Muscle layer of duodenum (tissue), 2 donors: ENCODE results near the gene TP73.

ENCODE experiments used
- H3K27ac ChIP-seq: one replicate; pipeline ENCODE4 v1.7.0; 2013; ENCODE audit warnings: mild to moderate bottlenecking, low read length
- H3K27me3 ChIP-seq: one replicate; pipeline ENCODE4 v1.7.0; 2013; ENCODE audit warnings: low read depth, mild to moderate bottlenecking, control low read depth, low read length
- H3K36me3 ChIP-seq, 2 donors: one replicate each; pipeline ENCODE4 v1.7.0; 2013; ENCODE audit warnings: low read length in 2 of 2, control low read depth in 1 of 2, mild to moderate bottlenecking in 1 of 2; ENCODE audit not compliant: insufficient read depth in 2 of 2, control insufficient read depth in 1 of 2
- H3K4me1 ChIP-seq, 2 donors: one replicate each; pipeline ENCODE4 v1.7.0; 2013; ENCODE audit warnings: low read length in 2 of 2, mild to moderate bottlenecking in 2 of 2, control low read depth in 1 of 2, moderate library complexity in 1 of 2; ENCODE audit not compliant: insufficient read depth in 2 of 2, control insufficient read depth in 1 of 2
- H3K4me3 ChIP-seq, 2 donors: one replicate each; pipeline ENCODE4 v1.7.0; 2013; ENCODE audit warnings: low read length in 2 of 2, low read depth in 1 of 2, mild to moderate bottlenecking in 1 of 2
- H3K9me3 ChIP-seq, 2 donors: one replicate each; pipeline ENCODE4 v1.7.0; 2013; ENCODE audit warnings: low read length in 2 of 2, control low read depth in 1 of 2, mild to moderate bottlenecking in 1 of 2; ENCODE audit not compliant: control insufficient read depth in 1 of 2
- donor health status: healthy.

TP73 gene

GRCh38 chr1:3651930-3652547, at the start of gene TP73:
TP73 (plus strand) TSS chr1:3652516; CDS start chr1:3682366, 29,850 bp downstream.
- H3K27ac ChIP-seq, result no peak within 1 kb of the TSS
- peak within 1 kb of the TSS in 1 of 2 donors; percentile 55 for H3K4me3 ChIP-seq
- peaks cover 10 to 45% of the 10 kb centered on the region in 2 donors for H3K4me1 ChIP-seq

GRCh38 chr1:3603156-3603555, 49.2 kb upstream of the TP73 start:
- H3K27ac ChIP-seq, result no peak overlapping the region
- no peaks in the 10 kb centered on the region for H3K36me3 ChIP-seq
- peaks cover 0 to 12% of the 10 kb centered on the region in 2 donors for H3K4me1 ChIP-seq
- no peak overlapping the region for H3K4me3 ChIP-seq
- H3K27me3 ChIP-seq, result no peaks in the 10 kb centered on the region
- H3K9me3 ChIP-seq, result no peaks in the 10 kb centered on the region

More at GRCh38 chr1:3651930-3652547, at the start of gene TP73:
- Histone ChIP-seq H3K27me3 (peaks cover 24% of the 10 kb centered on the region), H3K9me3 (no peaks in the 10 kb centered on the region), H3K36me3 (peaks cover 0 to 6% of the 10 kb centered on the region in 2 donors)

GRCh38 chr1:3603571-3604467, 48.5 kb upstream of the TP73 start:
- Histone ChIP-seq H3K4me1 (peaks cover 0 to 6% of the 10 kb centered on the region in 2 donors), H3K36me3 (no peaks in the 10 kb centered on the region), H3K27me3 (no peaks in the 10 kb centered on the region), H3K4me3 (no peak overlapping the region), H3K9me3 (no peaks in the 10 kb centered on the region), H3K27ac (no peak overlapping the region)

GRCh38 chr1:3604468-3604974, 47.8 kb upstream of the TP73 start:
- H3K4me3 ChIP-seq, result no peak overlapping the region
- no peaks in the 10 kb centered on the region for H3K27me3 ChIP-seq
- H3K27ac ChIP-seq, result no peak overlapping the region
- peaks cover 0 to 5% of the 10 kb centered on the region in 2 donors for H3K4me1 ChIP-seq
- no peaks in the 10 kb centered on the region for H3K36me3 ChIP-seq
- no peaks in the 10 kb centered on the region for H3K9me3 ChIP-seq

GRCh38 chr1:3604997-3605823, 47.1 kb upstream of the TP73 start:
- H3K4me3 ChIP-seq, result no peak overlapping the region
- H3K27ac ChIP-seq, result no peak overlapping the region
- H3K9me3 ChIP-seq, result no peaks in the 10 kb centered on the region
- peaks cover 0 to 12% of the 10 kb centered on the region in 2 donors for H3K4me1 ChIP-seq
- H3K27me3 ChIP-seq, result peaks cover 6% of the 10 kb centered on the region
- no peaks in the 10 kb centered on the region for H3K36me3 ChIP-seq

- H3K27me3 ChIP-seq, result peaks cover 8% of the 10 kb centered on the region
- H3K9me3 ChIP-seq, result no peaks in the 10 kb centered on the region
- H3K27ac ChIP-seq, result no peak overlapping the region
Observed at GRCh38 chr1:3606779-3607702, 45.3 kb upstream of the TP73 start.

GRCh38 chr1:3607703-3608065, 44.6 kb upstream of the TP73 start:
- H3K36me3 ChIP-seq, result no peaks in the 10 kb centered on the region
- peaks cover 8% of the 10 kb centered on the region for H3K27me3 ChIP-seq
- H3K27ac ChIP-seq, result no peak overlapping the region
- H3K9me3 ChIP-seq, result no peaks in the 10 kb centered on the region
- peaks cover 0 to 28% of the 10 kb centered on the region in 2 donors for H3K4me1 ChIP-seq
- H3K4me3 ChIP-seq, result no peak overlapping the region

More at GRCh38 chr1:3606779-3607702, 45.3 kb upstream of the TP73 start:
- peaks cover 0 to 28% of the 10 kb centered on the region in 2 donors for H3K4me1 ChIP-seq
- no peaks in the 10 kb centered on the region for H3K36me3 ChIP-seq
- no peak overlapping the region for H3K4me3 ChIP-seq

GRCh38 chr1:3608154-3608553, 44.2 kb upstream of the TP73 start:
- Histone ChIP-seq H3K36me3 (no peaks in the 10 kb centered on the region), H3K9me3 (no peaks in the 10 kb centered on the region), H3K27me3 (peaks cover 8% of the 10 kb centered on the region), H3K27ac (no peak overlapping the region), H3K4me3 (no peak overlapping the region), H3K4me1 (peaks cover 0 to 28% of the 10 kb centered on the region in 2 donors)

- Histone ChIP-seq H3K4me3 (no peak overlapping the region), H3K27ac (no peak overlapping the region), H3K9me3 (no peaks in the 10 kb centered on the region), H3K4me1 (peaks cover 0 to 28% of the 10 kb centered on the region in 2 donors), H3K36me3 (no peaks in the 10 kb centered on the region), H3K27me3 (peaks cover 8% of the 10 kb centered on the region)
Observed at GRCh38 chr1:3609016-3609768, 43.1 kb upstream of the TP73 start.
